ENCODE results near the gene SECISBP2. TPM values are rescaled to one million over a fixed set of nuclear protein-coding genes. Genes with fewer than 3 reads are reported as not detected.
"Not testable (repeated sequence)": the region's sequence is repeated elsewhere in the genome, so short reads cannot be mapped to it uniquely, and the experiment has no call there.

SECISBP2 gene
- total and polyA plus RNA-seq, 9 donors, result 31.2 to 87.6 (median 51.1) TPM

DNA sequence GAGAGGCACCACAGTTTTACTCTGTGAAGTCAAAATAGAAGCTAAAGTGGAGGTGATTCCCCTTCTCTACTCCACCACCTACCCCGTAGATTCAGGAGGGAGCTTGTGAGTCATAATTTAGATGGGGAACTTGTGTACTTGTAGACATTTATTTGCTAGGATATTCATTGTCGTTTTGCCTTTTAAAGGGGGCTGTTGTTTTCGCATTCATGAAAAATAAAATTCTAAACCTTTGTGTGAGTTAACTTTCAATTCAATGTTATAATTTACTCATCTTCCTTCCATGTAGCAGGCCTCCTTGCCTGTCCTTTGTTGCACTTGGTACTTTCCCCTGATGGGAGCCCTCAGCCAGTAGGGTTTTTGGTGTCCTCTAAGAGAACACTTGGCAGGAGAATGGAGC is 22.0 kb downstream of the SECISBP2 start:
- H3K27me3 ChIP-seq, result no peaks in the 10 kb centered on the region
- H3K9me3 ChIP-seq, result no peaks in the 10 kb centered on the region
- WGBS, 3 donors, result 90 to 92% (median 91%) methylated on average over 3 of the region's 3 CpGs
- H3K27ac ChIP-seq, result no peak overlapping the region
- TF ChIP-seq EP300 (IDR thresholded peaks at IDR 0.05) (no peak), POLR2A (IDR thresholded peaks at IDR 0.05) (no peak), CTCF (IDR thresholded peaks at IDR 0.05) (no peak)
- H3K4me3 ChIP-seq, result no peak overlapping the region
- H3K36me3 ChIP-seq, result no peaks in the 10 kb centered on the region
- intact Hi-C loops (cut with DNase I), result no loop called here
- no peak for DNase-seq
- no peaks in the 10 kb centered on the region for H3K4me1 ChIP-seq (ENCODE audit: insufficient read depth)

GRCh38 chr9:89342213-89342612 is 23.9 kb downstream of the SECISBP2 start:
- DNase-seq, result no peak
- intact Hi-C loops (cut with DNase I), result no loop called here
- H3K4me3 ChIP-seq, result no peak overlapping the region
- TF ChIP-seq CTCF (IDR thresholded peaks at IDR 0.05), result no peak
- TF ChIP-seq POLR2A (IDR thresholded peaks at IDR 0.05), result no peak
- TF ChIP-seq EP300 (IDR thresholded peaks at IDR 0.05), result no peak
- 96 to 97% (median 96%) methylated on average over 6 of the region's 6 CpGs for WGBS, 3 donors
- no peaks in the 10 kb centered on the region for H3K27me3 ChIP-seq
- no peaks in the 10 kb centered on the region for H3K9me3 ChIP-seq
- H3K36me3 ChIP-seq, result no peaks in the 10 kb centered on the region
- no peak overlapping the region for H3K27ac ChIP-seq
- no peaks in the 10 kb centered on the region for H3K4me1 ChIP-seq (ENCODE audit: insufficient read depth)

DNA sequence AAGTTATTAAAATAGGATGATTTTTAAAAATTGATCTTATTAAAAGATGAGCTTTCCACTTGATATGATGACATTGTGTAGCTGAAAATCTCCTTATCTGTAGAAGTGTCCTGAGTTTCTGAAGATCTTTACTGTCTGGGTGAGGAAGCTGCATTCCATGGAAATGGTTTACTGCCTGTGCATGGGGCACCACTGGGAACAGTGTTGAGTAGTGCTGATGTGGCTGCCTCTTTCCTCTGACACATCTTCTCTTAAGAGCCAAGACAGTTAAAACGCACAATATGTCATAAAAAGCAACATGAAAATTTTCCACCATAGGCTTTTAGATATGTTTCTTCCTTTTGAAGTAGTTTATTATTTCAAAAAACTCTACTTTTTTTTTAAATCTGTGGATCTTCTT is 24.6 kb downstream of the SECISBP2 start:
- Histone ChIP-seq H3K27ac (no peak overlapping the region), H3K27me3 (no peaks in the 10 kb centered on the region), H3K9me3 (no peaks in the 10 kb centered on the region), H3K4me1 (ENCODE audit: insufficient read depth) (no peaks in the 10 kb centered on the region), H3K4me3 (no peak overlapping the region), H3K36me3 (no peaks in the 10 kb centered on the region)
- no peak for TF ChIP-seq EP300 (IDR thresholded peaks at IDR 0.05)
- DNase-seq, result no peak
- intact Hi-C loops (cut with DNase I), result no loop called here
- 96 to 100% (median 97%) methylated on average over 1 of the region's 1 CpG for WGBS, 3 donors

- WGBS, 3 donors, result 93 to 96% (median 95%) methylated on average over 7 of the region's 7 CpGs
- H3K4me1 ChIP-seq (ENCODE audit: insufficient read depth); intact Hi-C loops (cut with DNase I); H3K9me3 ChIP-seq; H3K4me3 ChIP-seq; H3K27me3 ChIP-seq; H3K27ac ChIP-seq; DNase-seq; H3K36me3 ChIP-seq: not testable (repeated sequence)
Observed at GRCh38 chr9:89343812-89344211, 25.5 kb downstream of the SECISBP2 start.

DNA sequence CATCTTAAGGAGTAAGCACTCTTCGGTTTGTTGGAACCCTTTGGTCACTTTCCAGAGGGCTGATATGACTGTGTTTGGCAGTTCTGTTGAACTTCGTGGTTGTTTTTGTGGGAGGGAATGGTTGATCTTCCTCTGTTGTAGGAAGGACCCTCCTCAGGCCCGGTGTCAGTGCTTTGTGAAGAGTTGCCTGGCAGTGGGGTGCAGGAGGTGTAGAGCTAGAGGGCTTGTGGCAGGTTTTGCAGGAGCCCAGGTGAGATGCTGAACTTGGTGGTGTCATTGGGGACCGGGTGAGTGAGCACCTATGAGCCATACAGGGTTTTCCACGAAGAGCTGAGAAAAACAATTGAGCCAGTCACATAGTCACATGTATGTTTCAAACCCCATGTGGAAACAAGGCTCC is 27.2 kb downstream of the SECISBP2 start:
- TF ChIP-seq CTCF (IDR thresholded peaks at IDR 0.05) (no peak), EP300 (IDR thresholded peaks at IDR 0.05) (no peak), POLR2A (IDR thresholded peaks at IDR 0.05) (no peak)
- no peaks in the 10 kb centered on the region for H3K36me3 ChIP-seq
- no peaks in the 10 kb centered on the region for H3K4me1 ChIP-seq (ENCODE audit: insufficient read depth)
- intact Hi-C loops (cut with DNase I), result no loop called here
- H3K27me3 ChIP-seq, result no peaks in the 10 kb centered on the region
- 89 to 95% (median 91%) methylated on average over 5 of the region's 5 CpGs for WGBS, 3 donors
- no peaks in the 10 kb centered on the region for H3K9me3 ChIP-seq
- no peak overlapping the region for H3K4me3 ChIP-seq
- no peak overlapping the region for H3K27ac ChIP-seq
- no peak for DNase-seq

- no peak for DNase-seq
- 91 to 94% (median 91%) methylated on average over 9 of the region's 9 CpGs for WGBS, 3 donors
- no peak for TF ChIP-seq CTCF (IDR thresholded peaks at IDR 0.05)
- TF ChIP-seq EP300 (IDR thresholded peaks at IDR 0.05), result no peak
- TF ChIP-seq POLR2A (IDR thresholded peaks at IDR 0.05), result no peak
- no peak overlapping the region for H3K4me3 ChIP-seq
- no peaks in the 10 kb centered on the region for H3K9me3 ChIP-seq
- no peaks in the 10 kb centered on the region for H3K27me3 ChIP-seq
- H3K36me3 ChIP-seq, result no peaks in the 10 kb centered on the region
- no peak overlapping the region for H3K27ac ChIP-seq
- intact Hi-C loops (cut with DNase I), result no loop called here
- no peaks in the 10 kb centered on the region for H3K4me1 ChIP-seq (ENCODE audit: insufficient read depth)
Observed at GRCh38 chr9:89346696-89347095, 28.4 kb downstream of the SECISBP2 start.

Data from ovary (tissue), 9 donors.